Psoas muscle (tissue), 8 donors: ENCODE measurements around the gene ANKRD11. TPM values are rescaled to one million over a fixed set of nuclear protein-coding genes. Genes with fewer than 3 reads are reported as not detected.

ENCODE experiments used
- ATAC-seq, 4 donors: fragments of 200-7000 bp; cut with Tn5 transposase; one replicate each; pipeline ENCODE4 v1.9.1; 2020; ENCODE audit warnings: moderate library complexity in 3 of 4, mild to moderate bottlenecking in 2 of 4
- DNase-seq, 2 donors: peaks; one replicate each; pipeline ENCODE4 v3.0.0-alpha.2; 2020
- H3K27ac ChIP-seq: fragments of 200-600 bp; one replicate; pipeline ENCODE4 v1.8.0; 2022
- H3K27me3 ChIP-seq, 3 donors: fragments of 200-600 bp in 1 of 3; one replicate each; pipeline versions ENCODE4 v1.6.1 to v1.8.0; 2013 to 2022; ENCODE audit warnings: low read length in 2 of 3, mild to moderate bottlenecking in 2 of 3, moderate library complexity in 1 of 3; ENCODE audit not compliant: insufficient read depth in 3 of 3
- H3K36me3 ChIP-seq, 2 donors: fragments of 200-600 bp in 1 of 2; one replicate each; pipeline versions ENCODE4 v1.6.1 to v1.8.0; 2013 to 2022; ENCODE audit warnings: low read depth in 1 of 2, mild to moderate bottlenecking in 1 of 2, moderate library complexity in 1 of 2; ENCODE audit not compliant: insufficient read depth in 1 of 2
- H3K4me1 ChIP-seq: fragments of 200-600 bp; one replicate; pipeline ENCODE4 v1.8.0; 2022
- H3K4me3 ChIP-seq: fragments of 200-600 bp; one replicate; pipeline ENCODE4 v1.8.0; 2022; ENCODE audit warnings: mild to moderate bottlenecking
- H3K9me3 ChIP-seq: fragments of 200-600 bp; one replicate; pipeline ENCODE4 v1.8.0; 2022
- WGBS, 3 donors: extraction: QIAGEN DNeasy Blood & Tissue Kit; methylation state at CpG; one replicate each; pipeline versions ENCODE4 v1.1.6 to v1.1.7; 2013; 5-methylcytosine and 5-hydroxymethylcytosine counted together
- intact Hi-C, 2 donors: fragments of 100-400 bp; cut with DNase I; formaldehyde crosslinking; loops; one replicate each; pipeline versions ENCODE4 v1.11.0 to v1.14.2; 2022
- polyA plus RNA-seq, 3 donors: library from polyadenylated mRNA; stranded (reverse); fragments of 200-250 nt; gene quantifications; one replicate each; pipeline ENCODE4 v1.2.3, GENCODE V29; 2013
- total RNA-seq, 4 donors: library from RNA; stranded (reverse); fragmentation: NEBNext Ultra II Directional in 2 of 4; extraction: Animal tissue kit (Norgen Biotek cat#: 25700) in 2 of 4; gene quantifications; one replicate each; pipeline versions ENCODE4 v1.2.1 to v1.2.4, GENCODE V29; 2021 to 2023
- TF ChIP-seq, protein P1 (sequence below): fragments of 200-600 bp; IDR thresholded peaks from one replicate; pipeline ENCODE4 v1.8.0; 2022; ENCODE audit warnings: antibody characterized with exemption
- donor health status: healthy with polysubstance abuse.
- donor health status: DM: no; HTN: no; CAD: no; lungs with moderate emphysema.
- donor health status: Bipolar disorder and iron deficiency.
- donor health status: healthy.
- donor health status: DM: yes; HTN: yes; CAD: no.
- donor health status: DM: no; HTN: no; CAD: no.
- donor health status: DM: no; HTN: no; CAD: no.
- donor health status: DM: yes; HTN: yes; CAD: no.

The ANKRD11 gene
- total and polyA plus RNA-seq, 7 donors = 22.3 to 72.8 (median 57.2) TPM

DNA sequence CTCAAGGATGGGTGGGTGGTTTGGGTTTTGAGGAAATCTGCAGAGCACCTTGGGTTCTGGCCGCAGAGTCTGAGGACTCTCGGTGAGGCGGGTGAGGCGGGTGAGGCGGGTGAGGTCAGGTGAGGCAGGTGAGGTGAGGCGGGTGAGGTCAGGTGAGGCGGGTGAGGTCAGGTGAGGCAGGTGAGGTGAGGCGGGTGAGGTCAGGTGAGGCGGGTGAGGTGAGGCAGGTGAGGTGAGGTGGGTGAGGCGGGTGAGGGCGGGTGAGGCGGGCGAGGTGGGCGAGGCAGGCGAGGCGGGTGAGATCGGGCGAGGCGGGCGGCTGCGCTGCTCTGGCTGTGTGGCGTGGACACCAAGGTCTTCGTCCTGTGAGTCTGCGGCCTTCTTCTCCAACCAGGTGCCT is 46.0 kb upstream of the ANKRD11 start:
- no peak overlapping the region for H3K4me3 ChIP-seq
- ATAC-seq (no peak), DNase-seq (no peak)
- no peak overlapping the region for H3K27ac ChIP-seq
- H3K27me3 ChIP-seq = no peaks in the 10 kb centered on the region
- 96 to 100% (median 100%) methylated on average over 7 to 21 of the region's 24 CpGs for WGBS, 3 donors
- intact Hi-C loops = no loop called here
- peaks cover 25% of the 10 kb centered on the region for H3K4me1 ChIP-seq
- H3K36me3 ChIP-seq = peaks cover 4 to 86% of the 10 kb centered on the region in 2 donors
- H3K9me3 ChIP-seq = no peaks in the 10 kb centered on the region
- TF ChIP-seq, protein P1, sequence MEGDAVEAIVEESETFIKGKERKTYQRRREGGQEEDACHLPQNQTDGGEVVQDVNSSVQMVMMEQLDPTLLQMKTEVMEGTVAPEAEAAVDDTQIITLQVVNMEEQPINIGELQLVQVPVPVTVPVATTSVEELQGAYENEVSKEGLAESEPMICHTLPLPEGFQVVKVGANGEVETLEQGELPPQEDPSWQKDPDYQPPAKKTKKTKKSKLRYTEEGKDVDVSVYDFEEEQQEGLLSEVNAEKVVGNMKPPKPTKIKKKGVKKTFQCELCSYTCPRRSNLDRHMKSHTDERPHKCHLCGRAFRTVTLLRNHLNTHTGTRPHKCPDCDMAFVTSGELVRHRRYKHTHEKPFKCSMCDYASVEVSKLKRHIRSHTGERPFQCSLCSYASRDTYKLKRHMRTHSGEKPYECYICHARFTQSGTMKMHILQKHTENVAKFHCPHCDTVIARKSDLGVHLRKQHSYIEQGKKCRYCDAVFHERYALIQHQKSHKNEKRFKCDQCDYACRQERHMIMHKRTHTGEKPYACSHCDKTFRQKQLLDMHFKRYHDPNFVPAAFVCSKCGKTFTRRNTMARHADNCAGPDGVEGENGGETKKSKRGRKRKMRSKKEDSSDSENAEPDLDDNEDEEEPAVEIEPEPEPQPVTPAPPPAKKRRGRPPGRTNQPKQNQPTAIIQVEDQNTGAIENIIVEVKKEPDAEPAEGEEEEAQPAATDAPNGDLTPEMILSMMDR = no peak

DNA sequence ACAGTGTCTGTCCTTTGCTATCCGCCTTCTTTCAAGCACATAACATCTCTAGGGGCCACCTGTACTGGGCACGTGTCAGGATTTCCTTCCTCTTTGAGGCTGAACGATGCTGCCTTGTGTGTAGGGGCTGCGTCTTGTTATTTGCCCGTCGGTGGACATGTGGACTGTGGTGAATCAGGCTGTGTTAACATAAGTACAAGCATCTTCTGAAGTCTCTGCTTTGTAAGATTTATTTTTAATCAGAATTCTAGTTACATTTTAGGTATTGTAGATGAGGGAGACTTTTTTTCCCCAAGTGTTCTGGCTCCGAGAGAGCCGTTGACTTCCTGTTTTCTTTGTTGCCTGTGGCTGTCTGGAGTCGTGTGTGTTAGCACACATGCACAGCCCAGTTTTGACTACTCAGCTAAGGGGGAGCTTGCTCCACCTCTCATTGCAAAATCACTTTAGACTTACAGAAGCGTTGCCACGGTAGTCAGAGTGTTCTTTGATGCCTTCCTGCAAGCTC is 43.9 kb upstream of the ANKRD11 start:
- no peak overlapping the region for H3K4me3 ChIP-seq
- 61 to 67% (median 62%) methylated on average over 11 of the region's 11 CpGs for WGBS, 3 donors
- TF ChIP-seq, protein P1 = no peak
- peaks cover 27% of the 10 kb centered on the region for H3K4me1 ChIP-seq
- peaks cover 4 to 90% of the 10 kb centered on the region in 2 donors for H3K36me3 ChIP-seq
- DNase-seq (no peak), ATAC-seq (peak in 3 of 4 donors; percentile 31 to 33 (median 31))
- H3K9me3 ChIP-seq = no peaks in the 10 kb centered on the region
- intact Hi-C loops = no loop called here
- H3K27ac ChIP-seq = peak overlapping the region; percentile 50
- H3K27me3 ChIP-seq = no peaks in the 10 kb centered on the region

DNA sequence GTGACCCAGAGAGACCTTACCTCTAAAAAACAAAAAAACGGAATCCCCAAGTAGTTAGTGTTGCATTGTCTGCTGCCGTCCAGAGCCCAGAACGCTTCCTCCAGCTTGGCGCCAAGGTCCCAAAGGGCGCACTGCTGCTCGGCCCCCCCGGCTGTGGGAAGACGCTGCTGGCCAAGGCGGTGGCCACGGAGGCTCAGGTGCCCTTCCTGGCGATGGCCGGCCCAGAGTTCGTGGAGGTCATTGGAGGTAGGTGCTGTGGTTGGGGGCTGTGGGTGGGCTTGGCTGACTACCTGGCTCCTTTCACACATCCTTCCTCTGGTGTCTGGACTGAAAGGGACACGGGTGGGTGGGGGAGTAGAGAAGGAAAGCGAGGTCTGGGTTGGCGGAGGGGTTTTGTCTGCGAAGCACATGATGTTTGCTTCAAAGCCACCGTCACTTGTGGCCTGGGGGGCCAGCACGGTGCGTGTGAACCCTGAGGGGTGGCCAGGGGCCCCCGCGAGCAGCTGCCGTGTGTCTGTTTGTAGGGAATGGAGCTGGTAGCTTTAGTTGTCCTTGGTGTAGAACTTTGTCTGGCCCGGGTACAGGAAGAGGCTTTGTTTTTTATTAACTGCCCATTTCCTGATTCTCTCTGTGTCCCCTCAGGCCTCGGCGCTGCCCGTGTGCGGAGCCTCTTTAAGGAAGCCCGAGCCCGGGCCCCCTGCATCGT is 41.6 kb upstream of the ANKRD11 start:
- H3K4me1 ChIP-seq = peaks cover 27% of the 10 kb centered on the region
- H3K4me3 ChIP-seq = no peak overlapping the region
- intact Hi-C loops = no loop called here
- peaks cover 4 to 91% of the 10 kb centered on the region in 2 donors for H3K36me3 ChIP-seq
- DNase-seq = no peak
- WGBS, 3 donors = 77 to 89% (median 80%) methylated on average over 31 of the region's 31 CpGs
- peak overlapping the region; percentile 60 for H3K27ac ChIP-seq
- peak in 1 of 4 donors; percentile 2 for ATAC-seq
- no peaks in the 10 kb centered on the region for H3K9me3 ChIP-seq
- no peaks in the 10 kb centered on the region for H3K27me3 ChIP-seq
- TF ChIP-seq, protein P1 = no peak

DNA sequence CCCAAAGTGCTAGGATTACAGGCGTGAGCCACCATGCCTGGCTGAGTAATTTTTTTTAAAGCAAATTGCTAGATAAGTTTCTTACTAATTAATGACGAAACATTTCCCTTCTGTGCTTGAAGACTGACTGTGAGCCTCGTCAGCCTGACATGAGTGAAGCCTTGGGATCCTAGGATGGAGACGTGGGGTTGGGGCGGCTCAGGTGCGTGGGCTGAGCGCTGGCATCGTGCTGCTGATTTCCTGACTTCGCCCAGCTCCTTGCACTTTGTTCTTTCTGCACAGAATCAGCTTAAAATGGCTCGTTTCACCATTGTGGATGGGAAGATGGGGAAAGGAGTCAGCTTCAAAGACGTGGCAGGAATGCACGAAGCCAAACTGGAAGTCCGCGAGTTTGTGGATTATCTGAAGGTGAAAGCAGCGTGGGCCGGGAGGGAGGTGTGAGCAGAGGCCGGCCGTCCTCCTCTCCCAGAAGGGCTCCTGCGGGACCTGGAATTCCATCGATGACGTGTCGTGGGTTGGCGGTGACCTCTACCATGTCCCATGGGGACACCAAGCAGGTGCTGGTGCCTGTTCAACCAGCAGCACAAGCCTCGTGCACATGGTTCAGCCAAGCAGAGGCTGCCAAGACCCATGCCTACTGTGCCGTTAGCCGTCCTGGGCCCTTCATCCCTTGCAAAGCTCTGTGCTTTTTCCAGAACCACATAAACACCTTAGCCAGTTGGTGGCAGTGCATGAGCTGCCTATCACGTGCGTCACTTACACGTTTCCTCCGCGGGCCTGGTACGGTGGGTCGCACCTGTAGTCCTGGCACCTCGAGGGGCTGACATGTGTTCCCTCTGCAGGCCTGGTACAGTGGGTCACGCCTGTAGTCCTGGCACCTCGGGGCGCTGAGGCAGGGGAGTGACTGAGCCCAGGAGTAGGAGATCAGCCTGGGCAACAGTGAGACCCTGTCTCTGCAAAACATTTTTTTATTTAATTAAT is 40.3 kb upstream of the ANKRD11 start:
- Histone ChIP-seq H3K36me3 (peaks cover 4 to 100% of the 10 kb centered on the region in 2 donors), H3K4me1 (peaks cover 31% of the 10 kb centered on the region), H3K27me3 (no peaks in the 10 kb centered on the region), H3K4me3 (no peak overlapping the region), H3K27ac (no peak overlapping the region), H3K9me3 (no peaks in the 10 kb centered on the region)
- DNase-seq (no peak), ATAC-seq (peak in 3 of 4 donors; percentile 27 to 54 (median 39))
- intact Hi-C loops = no loop called here
- 72 to 86% (median 79%) methylated on average over 36 to 37 of the region's 37 CpGs for WGBS, 3 donors
- TF ChIP-seq, protein P1 = no peak
